Breast epithelium (tissue), 4 donors: ENCODE data around the gene SPATA9. TPM values are rescaled to one million over a fixed set of nuclear protein-coding genes. Genes with fewer than 3 reads are reported as not detected.

Source experiments
- DNase-seq, 2 donors: peaks; one replicate each; pipeline ENCODE4 v3.0.0-alpha.2; 2019; ENCODE audit warnings: low spot score in 2 of 2
- H3K27ac ChIP-seq, 2 donors: fragments of 200-600 bp; sonication (generic) in 1 of 2; one replicate each; pipeline ENCODE4 v1.5.1; 2016 to 2019; ENCODE audit warnings: mild to moderate bottlenecking in 1 of 2
- H3K27me3 ChIP-seq, 2 donors: fragments of 200-600 bp; sonication (generic) in 1 of 2; one replicate each; pipeline versions ENCODE4 v1.5.1 to v1.6.0; 2017 to 2019; ENCODE audit warnings: control low read depth in 1 of 2, mild to moderate bottlenecking in 1 of 2
- H3K36me3 ChIP-seq: fragments of 200-600 bp; one replicate; pipeline ENCODE4 v1.5.1; 2019
- H3K4me1 ChIP-seq, 2 donors: fragments of 200-600 bp; sonication (generic); one replicate each; pipeline ENCODE4 v1.5.1; 2016 to 2019; ENCODE audit warnings: control low read depth in 1 of 2
- H3K4me3 ChIP-seq, 3 donors: fragments of 200-600 bp; sonication (generic); 1 replicate in 2 of 3; 2 replicates in 1 of 3; pipeline ENCODE4 v1.5.1; 2016 to 2019; ENCODE audit warnings: mild to moderate bottlenecking in 3 of 3, moderate library complexity in 2 of 3
- H3K9me3 ChIP-seq, 2 donors: fragments of 200-600 bp; sonication (generic) in 1 of 2; one replicate each; pipeline ENCODE4 v1.5.1; 2016 to 2019; ENCODE audit warnings: control low read depth in 1 of 2
- POLR2A ChIP-seq: fragments of 450-650 bp; IDR thresholded peaks from one replicate; pipeline ENCODE4 v1.6.1; 2016; ENCODE audit warnings: antibody characterized with exemption, mild to moderate bottlenecking, moderate library complexity
- POLR2AphosphoS5 ChIP-seq, 3 donors: sonication (generic); formaldehyde crosslinking; IDR thresholded peaks; one replicate each; pipeline ENCODE4 v1.6.1; 2017; ENCODE audit warnings: antibody characterized with exemption in 3 of 3
- intact Hi-C: fragments of 100-400 bp; cut with DNase I; formaldehyde crosslinking; loops from one replicate; pipeline ENCODE4 v1.15.1; 2023; ENCODE audit warnings: low total_unique reads
- total RNA-seq, 3 donors: library from RNA; depleted of rRNA; stranded (reverse); fragments of >200 nt; gene quantifications; one replicate each; pipeline ENCODE4 v1.1.0, GENCODE V29; 2016
- TF ChIP-seq, protein P1 (sequence below), 3 donors: fragments of 450-650 bp; IDR thresholded peaks; one replicate each; pipeline ENCODE4 v1.5.1; 2016 to 2017; ENCODE audit warnings: antibody characterized with exemption in 3 of 3, mild to moderate bottlenecking in 3 of 3, moderate library complexity in 3 of 3

The SPATA9 gene
- total RNA-seq, 3 donors from 2014 or later = 0.32 to 0.33 TPM; not detected in 1

DNA sequence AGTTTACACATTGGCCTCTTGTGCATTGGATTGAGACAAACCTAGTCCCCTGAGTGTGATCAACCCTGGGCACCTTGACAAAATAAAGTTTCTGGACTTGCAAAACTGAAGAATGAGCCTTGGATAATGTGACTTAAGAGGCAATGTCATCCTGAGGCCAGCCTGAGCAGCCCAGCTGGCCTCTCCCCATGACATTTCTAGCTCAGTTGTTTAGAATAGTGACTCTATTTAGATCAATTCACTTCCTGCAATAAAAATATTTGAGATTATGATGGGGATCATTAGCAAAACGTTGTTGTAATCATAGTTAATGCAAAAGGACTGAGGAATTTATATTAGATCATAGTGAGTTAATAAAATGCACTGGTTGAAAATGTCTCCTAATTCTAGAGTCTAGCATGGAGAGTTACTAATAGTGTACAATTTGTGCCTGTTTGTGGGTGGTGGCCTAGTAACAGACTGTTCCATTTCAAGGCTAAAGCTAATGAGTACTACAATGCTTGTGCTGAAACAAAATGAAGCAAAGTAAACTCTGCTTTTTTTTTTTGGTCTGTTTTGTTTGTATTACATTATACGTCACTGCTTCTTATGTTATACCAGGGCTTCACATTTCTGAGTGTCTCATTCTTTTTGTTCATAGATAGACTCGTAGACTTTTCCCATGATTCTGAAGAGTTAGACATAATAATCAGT is 37.4 kb upstream of the SPATA9 start:
- Histone ChIP-seq H3K4me1 (no peaks in the 10 kb centered on the region), H3K27ac (peak overlapping the region in 1 of 2 donors; percentile 33), H3K9me3 (no peaks in the 10 kb centered on the region), H3K4me3 (no peak overlapping the region), H3K36me3 (no peaks in the 10 kb centered on the region), H3K27me3 (no peaks in the 10 kb centered on the region)
- intact Hi-C loops = no loop called here
- DNase-seq = no peak
- no peak for TF ChIP-seq POLR2AphosphoS5 (IDR thresholded peaks at IDR 0.05)
- TF ChIP-seq, protein P1, sequence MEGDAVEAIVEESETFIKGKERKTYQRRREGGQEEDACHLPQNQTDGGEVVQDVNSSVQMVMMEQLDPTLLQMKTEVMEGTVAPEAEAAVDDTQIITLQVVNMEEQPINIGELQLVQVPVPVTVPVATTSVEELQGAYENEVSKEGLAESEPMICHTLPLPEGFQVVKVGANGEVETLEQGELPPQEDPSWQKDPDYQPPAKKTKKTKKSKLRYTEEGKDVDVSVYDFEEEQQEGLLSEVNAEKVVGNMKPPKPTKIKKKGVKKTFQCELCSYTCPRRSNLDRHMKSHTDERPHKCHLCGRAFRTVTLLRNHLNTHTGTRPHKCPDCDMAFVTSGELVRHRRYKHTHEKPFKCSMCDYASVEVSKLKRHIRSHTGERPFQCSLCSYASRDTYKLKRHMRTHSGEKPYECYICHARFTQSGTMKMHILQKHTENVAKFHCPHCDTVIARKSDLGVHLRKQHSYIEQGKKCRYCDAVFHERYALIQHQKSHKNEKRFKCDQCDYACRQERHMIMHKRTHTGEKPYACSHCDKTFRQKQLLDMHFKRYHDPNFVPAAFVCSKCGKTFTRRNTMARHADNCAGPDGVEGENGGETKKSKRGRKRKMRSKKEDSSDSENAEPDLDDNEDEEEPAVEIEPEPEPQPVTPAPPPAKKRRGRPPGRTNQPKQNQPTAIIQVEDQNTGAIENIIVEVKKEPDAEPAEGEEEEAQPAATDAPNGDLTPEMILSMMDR (IDR thresholded peaks at IDR 0.05) = no peak
- TF ChIP-seq POLR2A = no peak

DNA sequence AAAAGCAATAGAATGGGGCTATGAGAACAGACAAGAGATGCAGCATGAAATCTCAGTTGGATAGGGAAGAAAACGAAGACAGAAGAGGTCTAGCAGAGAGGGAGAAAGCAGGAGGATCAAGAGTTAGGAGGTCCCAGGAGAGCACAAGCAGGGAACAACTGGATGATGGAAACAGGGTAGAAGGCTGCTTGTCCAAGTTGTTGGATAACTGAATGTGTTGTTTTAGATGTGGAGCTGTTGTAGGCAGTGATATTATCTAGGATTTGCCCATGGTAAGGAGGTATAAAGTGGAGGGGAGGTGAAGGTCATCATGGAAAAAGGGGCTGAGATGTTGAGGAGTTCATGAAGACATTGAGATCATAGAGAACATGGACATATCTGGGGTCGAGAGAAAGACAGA is 35.9 kb upstream of the SPATA9 start:
- intact Hi-C loops = no loop called here

DNA sequence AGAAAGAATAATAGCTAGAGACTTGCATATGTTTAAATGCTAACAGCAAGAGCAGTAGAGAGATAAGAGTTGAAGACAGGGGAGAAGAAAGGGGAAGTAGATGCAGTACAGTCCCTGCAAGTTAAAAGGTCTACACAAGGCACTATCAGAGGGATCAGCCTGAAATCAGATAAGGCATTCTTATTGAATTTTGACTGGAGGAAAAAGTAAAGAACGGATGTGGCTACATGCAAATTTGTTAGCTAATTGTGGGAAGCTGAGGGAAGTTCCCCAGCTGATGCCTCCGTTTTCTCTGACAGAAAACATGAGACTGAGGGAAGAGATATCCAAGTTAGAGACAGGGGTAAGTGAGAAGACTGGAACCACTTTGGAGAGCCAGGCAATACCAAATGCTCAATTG is 35.4 kb upstream of the SPATA9 start:
- no peaks in the 10 kb centered on the region for H3K9me3 ChIP-seq
- H3K4me3 ChIP-seq = no peak overlapping the region
- H3K4me1 ChIP-seq = no peaks in the 10 kb centered on the region
- DNase-seq = no peak
- TF ChIP-seq POLR2AphosphoS5 (IDR thresholded peaks at IDR 0.05) (no peak), POLR2A (no peak)
- TF ChIP-seq, protein P1 (IDR thresholded peaks at IDR 0.05) = no peak
- H3K36me3 ChIP-seq = no peaks in the 10 kb centered on the region
- H3K27ac ChIP-seq = no peak overlapping the region
- H3K27me3 ChIP-seq = no peaks in the 10 kb centered on the region
- intact Hi-C loops = no loop called here

More for the DNA sequence above, 35.9 kb upstream of the SPATA9 start:
- H3K4me3 ChIP-seq = no peak overlapping the region
- H3K27ac ChIP-seq = no peak overlapping the region
- no peak for DNase-seq
- no peaks in the 10 kb centered on the region for H3K4me1 ChIP-seq
- H3K36me3 ChIP-seq = no peaks in the 10 kb centered on the region
- no peaks in the 10 kb centered on the region for H3K9me3 ChIP-seq
- no peaks in the 10 kb centered on the region for H3K27me3 ChIP-seq
- TF ChIP-seq POLR2A = no peak
- TF ChIP-seq POLR2AphosphoS5 (IDR thresholded peaks at IDR 0.05) = no peak
- TF ChIP-seq, protein P1 (IDR thresholded peaks at IDR 0.05) = no peak

DNA sequence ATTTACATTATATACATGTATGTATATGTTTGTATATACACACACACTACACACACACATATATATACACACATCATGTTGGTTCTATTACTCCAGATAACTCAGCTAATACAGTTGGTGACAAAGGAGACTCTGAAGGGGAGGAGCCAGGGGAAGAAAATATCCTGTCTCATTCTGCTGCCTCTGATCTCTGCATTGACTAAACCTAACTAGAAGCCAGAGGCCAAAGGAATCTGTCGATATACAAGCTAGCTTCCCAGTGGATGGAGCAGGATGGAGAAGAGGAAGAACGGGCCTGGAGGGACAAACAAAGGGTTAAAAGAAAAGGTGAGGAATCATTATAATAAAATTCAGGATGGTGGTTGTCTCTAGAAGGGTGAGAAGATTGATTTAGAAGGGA is 34.6 kb upstream of the SPATA9 start:
- Histone ChIP-seq H3K36me3 (no peaks in the 10 kb centered on the region), H3K27me3 (no peaks in the 10 kb centered on the region), H3K4me3 (no peak overlapping the region), H3K27ac (no peak overlapping the region), H3K9me3 (no peaks in the 10 kb centered on the region), H3K4me1 (no peaks in the 10 kb centered on the region)
- no peak for DNase-seq
- intact Hi-C loops = no loop called here
- TF ChIP-seq POLR2A = no peak
- no peak for TF ChIP-seq POLR2AphosphoS5 (IDR thresholded peaks at IDR 0.05)
- TF ChIP-seq, protein P1 (IDR thresholded peaks at IDR 0.05) = no peak

DNA sequence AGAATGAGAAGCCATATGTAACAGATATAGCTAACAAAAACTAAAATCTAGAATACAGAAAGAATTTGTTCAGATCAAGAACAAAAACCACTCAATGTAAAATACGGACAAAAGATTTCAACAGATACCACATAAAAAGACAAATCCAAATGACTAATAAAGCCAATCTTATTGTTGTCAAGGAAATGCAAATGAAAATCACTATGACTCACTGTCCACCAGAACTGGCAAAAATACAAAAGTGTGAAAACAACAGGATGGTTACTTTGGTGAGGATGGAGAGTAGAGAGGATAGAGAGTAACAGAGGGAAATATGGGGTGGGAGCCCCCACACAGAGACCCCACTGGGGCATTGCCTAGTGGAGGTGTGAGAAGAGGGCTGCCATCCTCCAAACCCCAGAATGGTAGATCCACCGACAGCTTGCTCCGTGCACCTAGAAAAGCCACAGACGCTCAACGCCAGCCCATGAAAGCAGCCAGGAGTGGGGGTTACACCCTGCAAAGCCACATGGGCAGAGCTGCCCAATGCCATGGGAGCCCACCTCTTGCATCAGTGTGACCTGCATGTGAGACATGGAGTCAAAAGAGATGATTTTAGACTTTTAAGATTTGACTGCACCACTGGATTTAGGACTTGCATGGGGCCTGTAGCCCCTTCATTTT is 33.1 kb upstream of the SPATA9 start:
- intact Hi-C loops = no loop called here
- Histone ChIP-seq H3K9me3 (no peaks in the 10 kb centered on the region), H3K4me1 (no peaks in the 10 kb centered on the region), H3K27me3 (no peaks in the 10 kb centered on the region), H3K27ac (no peak overlapping the region), H3K4me3 (no peak overlapping the region), H3K36me3 (no peaks in the 10 kb centered on the region)
- TF ChIP-seq, protein P1 (IDR thresholded peaks at IDR 0.05) = no peak
- TF ChIP-seq POLR2A (no peak), POLR2AphosphoS5 (IDR thresholded peaks at IDR 0.05) (no peak)
- DNase-seq = no peak
